Keratinocyte (primary cell): ENCODE results near the gene CCDC38. TPM values are rescaled to one million over a fixed set of nuclear protein-coding genes. Genes with fewer than 3 reads are reported as not detected.

ENCODE experiments used
- DNase-seq: peaks from one replicate; pipeline ENCODE4 v3.0.0-alpha.2; 2011; ENCODE audit warnings: low read depth, missing footprints, low spot score
- FAIRE-seq: peaks from 2 replicates; lab custom pipeline; 2011; peaks lifted over from hg19 to GRCh38; lab: Jason Lieb, UNC
- H2AFZ ChIP-seq: 2 replicates; pipeline ENCODE4 v1.6.0; 2012; ENCODE audit warnings: low read length, control low read depth, inconsistent platforms; ENCODE audit not compliant: control insufficient read depth
- H3K27ac ChIP-seq: 2 replicates; pipeline ENCODE4 v1.5.1; 2011; ENCODE audit warnings: low read length; ENCODE audit not compliant: control insufficient read depth, insufficient read depth
- H3K27me3 ChIP-seq: 3 replicates; pipeline ENCODE4 v1.6.0; 2011; ENCODE audit warnings: low read length; ENCODE audit not compliant: control insufficient read depth, insufficient read depth; ENCODE audit errors: extremely low read depth
- H3K36me3 ChIP-seq, 2 experiments: 2 replicates in 1 of 2; 3 replicates in 1 of 2; pipeline ENCODE4 v1.5.1; 2011; ENCODE audit warnings: low read length in 2 of 2, mild to moderate bottlenecking in 1 of 2; ENCODE audit not compliant: control insufficient read depth in 2 of 2, insufficient read depth in 2 of 2; ENCODE audit errors: extremely low read depth in 1 of 2
- H3K4me1 ChIP-seq: 3 replicates; pipeline ENCODE4 v1.5.1; 2011; ENCODE audit warnings: low read length; ENCODE audit not compliant: control insufficient read depth, insufficient read depth; ENCODE audit errors: extremely low read depth
- H3K4me2 ChIP-seq: 3 replicates; pipeline ENCODE4 v1.6.0; 2011; ENCODE audit warnings: low read depth, low read length; ENCODE audit not compliant: control insufficient read depth, insufficient read depth; ENCODE audit errors: extremely low read depth
- H3K4me3 ChIP-seq, 3 experiments: fragments of 200-600 bp in 1 of 3; sonication (generic) in 1 of 3; 2 replicates in 2 of 3; 3 replicates in 1 of 3; pipeline ENCODE4 v1.5.1; 2011 to 2016; ENCODE audit warnings: low read length in 3 of 3, mild to moderate bottlenecking in 3 of 3, control low read depth in 2 of 3, inconsistent platforms in 1 of 3, low read depth in 1 of 3, mixed read lengths in 1 of 3, mixed run types in 1 of 3, moderate library complexity in 1 of 3; ENCODE audit not compliant: control insufficient read depth in 2 of 3, insufficient read depth in 2 of 3; ENCODE audit errors: extremely low read depth in 1 of 3
- H3K79me2 ChIP-seq: 2 replicates; pipeline ENCODE4 v1.6.0; 2012; ENCODE audit warnings: low read length; ENCODE audit not compliant: control insufficient read depth, insufficient read depth
- H3K9ac ChIP-seq: 3 replicates; pipeline ENCODE4 v1.6.0; 2011; ENCODE audit warnings: low read length; ENCODE audit not compliant: control insufficient read depth, insufficient read depth; ENCODE audit errors: extremely low read depth
- H3K9me1 ChIP-seq: 3 replicates; pipeline ENCODE4 v1.6.0; 2011; ENCODE audit warnings: low read length; ENCODE audit not compliant: control insufficient read depth, insufficient read depth; ENCODE audit errors: extremely low read depth
- H3K9me3 ChIP-seq: 2 replicates; pipeline ENCODE4 v1.5.1; 2012; ENCODE audit warnings: low read depth, low read length; ENCODE audit not compliant: control insufficient read depth
- H4K20me1 ChIP-seq: 3 replicates; pipeline ENCODE4 v1.6.0; 2011; ENCODE audit warnings: low read length; ENCODE audit not compliant: control insufficient read depth, insufficient read depth; ENCODE audit errors: extremely low read depth
- CTCF ChIP-seq, 3 experiments: IDR thresholded peaks in 1 of 3; conservative IDR thresholded peaks in 1 of 3; optimal IDR thresholded peaks in 1 of 3; 2 replicates in 2 of 3; 3 replicates in 1 of 3; pipeline versions ENCODE3 to v1.5.1; 2011; ENCODE audit warnings: low read length in 3 of 3, mild to moderate bottlenecking in 3 of 3, moderate library complexity in 2 of 3, control low read depth in 1 of 3, inconsistent platforms in 1 of 3; ENCODE audit not compliant: insufficient read depth in 2 of 3; ENCODE audit errors: extremely low read depth in 1 of 3
- EZH2 ChIP-seq: IDR thresholded peaks from one replicate; pipeline ENCODE4 v1.6.1; 2012; ENCODE audit warnings: inconsistent platforms, mild to moderate bottlenecking, low read length, moderate library complexity
- dilution Hi-C: fragments of 300-500 bp; cut with MboI; formaldehyde crosslinking; loops from one replicate; pipeline ENCODE4 v1.7.0; 2020; ENCODE audit warnings: low sequenced_read_pairs; ENCODE audit not compliant: extremely low pct_ligation_motif_present
- polyA plus RNA-seq, 5 experiments: library from polyadenylated mRNA; depleted of rRNA in 3 of 5; stranded (reverse) in 3 of 5; stranded (forward) in 1 of 5; unstranded in 1 of 5; fragments of >200 nt; gene quantifications; 1 replicate in 1 of 5; 2 replicates in 3 of 5; 3 replicates in 1 of 5; pipeline versions ENCODE4 v1.2.1 to v1.2.3, GENCODE V29; 2011 to 2012; ENCODE audit warnings: missing spikeins in 2 of 5, low read depth in 1 of 5, low replicate concordance in 1 of 5

CCDC38 gene
- polyA plus RNA-seq, 1 donor (not counting 4 experiments of a cell fraction or from before 2014, with no cell fraction given) = 0.04 TPM

GRCh38 chr12:95963096-95963495, 20.7 kb upstream of the CCDC38 start:
- TF ChIP-seq CTCF (optimal IDR thresholded peaks at IDR 0.05 in 1 of 3, IDR thresholded peaks at IDR 0.05 in 1 of 3, conservative IDR thresholded peaks at IDR 0.05 in 1 of 3; ENCODE audit: extremely low read depth in 1 of 3, insufficient read depth in 2 of 3, low read length in 3 of 3) (peak in 1 of 3 experiments; percentile 21), EZH2 (no peak)
- no peaks in the 10 kb centered on the region for H3K27me3 ChIP-seq
- no peaks in the 10 kb centered on the region for H3K9me1 ChIP-seq
- no peak for FAIRE-seq
- no peaks in the 10 kb centered on the region for H3K4me1 ChIP-seq
- no peaks in the 10 kb centered on the region for H3K36me3 ChIP-seq
- H4K20me1 ChIP-seq = no peaks in the 10 kb centered on the region
- H3K9me3 ChIP-seq = no peaks in the 10 kb centered on the region
- H2AFZ ChIP-seq = no peak overlapping the region
- H3K9ac ChIP-seq = no peak overlapping the region
- H3K27ac ChIP-seq = no peak overlapping the region
- no peak overlapping the region for H3K4me2 ChIP-seq
- dilution Hi-C loops = no loop called here
- DNase-seq = no peak
- no peaks in the 10 kb centered on the region for H3K79me2 ChIP-seq
- H3K4me3 ChIP-seq = no peak overlapping the region

GRCh38 chr12:95962222-95962621, 19.8 kb upstream of the CCDC38 start:
- H3K9ac ChIP-seq = no peak overlapping the region
- no peaks in the 10 kb centered on the region for H3K27me3 ChIP-seq
- H3K27ac ChIP-seq = no peak overlapping the region
- no peaks in the 10 kb centered on the region for H3K9me1 ChIP-seq
- DNase-seq (no peak), FAIRE-seq (no peak)
- H3K36me3 ChIP-seq = no peaks in the 10 kb centered on the region
- H4K20me1 ChIP-seq = no peaks in the 10 kb centered on the region
- TF ChIP-seq CTCF (optimal IDR thresholded peaks at IDR 0.05 in 1 of 3, IDR thresholded peaks at IDR 0.05 in 1 of 3, conservative IDR thresholded peaks at IDR 0.05 in 1 of 3; ENCODE audit: extremely low read depth in 1 of 3, insufficient read depth in 2 of 3, low read length in 3 of 3) = no peak
- no peak for TF ChIP-seq EZH2
- no peak overlapping the region for H2AFZ ChIP-seq
- H3K4me1 ChIP-seq = no peaks in the 10 kb centered on the region
- no peak overlapping the region for H3K4me2 ChIP-seq
- H3K4me3 ChIP-seq = no peak overlapping the region
- H3K9me3 ChIP-seq = no peaks in the 10 kb centered on the region
- dilution Hi-C loops = no loop called here
- no peaks in the 10 kb centered on the region for H3K79me2 ChIP-seq
